HepG2 (cell line): ENCODE data around the gene PLEKHG2. TPM values are rescaled to one million over a fixed set of nuclear protein-coding genes. Genes with fewer than 3 reads are reported as not detected.

Experiments
- AGO2 ChIP-seq: fragments of 200-400 bp; formaldehyde crosslinking; optimal IDR thresholded peaks from 2 replicates; pipeline ENCODE3; 2017; ENCODE audit warnings: mild to moderate bottlenecking, low read depth, low read length, moderate library complexity
- ELF1 ChIP-seq: sonication (generic); formaldehyde crosslinking; IDR thresholded peaks from 2 replicates; pipeline ENCODE4 v1.4.0; 2020; ENCODE audit warnings: missing genetic modification reagents
- KAT2B ChIP-seq: fragments of 150-350 bp; IDR thresholded peaks from 2 replicates; pipeline ENCODE4 v1.6.1; 2014; ENCODE audit warnings: low read depth, low read length, borderline replicate concordance
- NAIF1 ChIP-seq: sonication (generic); formaldehyde crosslinking; IDR thresholded peaks from 2 replicates; pipeline ENCODE4 v1.5.0; 2020; ENCODE audit warnings: mild to moderate bottlenecking, missing genetic modification reagents, borderline replicate concordance
- NONO ChIP-seq, 2 experiments: fragments of 450-650 bp in 1 of 2; sonication (generic) in 1 of 2; formaldehyde crosslinking in 1 of 2; IDR thresholded peaks in 1 of 2; conservative IDR thresholded peaks in 1 of 2; 2 replicates each; pipeline versions ENCODE4 v1.6.1 to v1.8.0; 2017 to 2022; ENCODE audit warnings: mild to moderate bottlenecking in 1 of 2, missing genetic modification reagents in 1 of 2, moderate library complexity in 1 of 2
- NRL ChIP-seq: sonication (generic); formaldehyde crosslinking; IDR thresholded peaks from 2 replicates; pipeline ENCODE4 v1.5.0; 2020; ENCODE audit warnings: missing genetic modification reagents, mild to moderate bottlenecking, moderate library complexity, borderline replicate concordance
- POLR2A ChIP-seq, 2 experiments: IDR thresholded peaks; 2 replicates each; pipeline ENCODE4 v1.6.1; 2011; ENCODE audit warnings: low read depth in 2 of 2, low read length in 2 of 2, mild to moderate bottlenecking in 1 of 2, moderate library complexity in 1 of 2; ENCODE audit not compliant: insufficient read depth in 1 of 2
- POLR2G ChIP-seq: fragments of 200-400 bp; formaldehyde crosslinking; IDR thresholded peaks from 2 replicates; pipeline ENCODE4 v1.6.1; 2018; ENCODE audit warnings: mild to moderate bottlenecking, low read depth, low read length, moderate library complexity
- SETDB1 ChIP-seq: sonication (generic); formaldehyde crosslinking; IDR thresholded peaks from 2 replicates; pipeline ENCODE4 v1.5.1; 2020; ENCODE audit warnings: missing genetic modification reagents, mild to moderate bottlenecking, borderline replicate concordance
- SRSF9 ChIP-seq: fragments of 200-400 bp; formaldehyde crosslinking; IDR thresholded peaks from 2 replicates; pipeline ENCODE4 v1.6.1; 2018; ENCODE audit warnings: borderline replicate concordance, mild to moderate bottlenecking, low read depth, low read length; ENCODE audit not compliant: insufficient read depth, poor library complexity, severe bottlenecking
- TEF ChIP-seq: sonication (generic); formaldehyde crosslinking; IDR thresholded peaks from 2 replicates; pipeline ENCODE4 v1.5.0; 2020; ENCODE audit warnings: missing genetic modification reagents
- ZBTB10 ChIP-seq: sonication (generic); formaldehyde crosslinking; IDR thresholded peaks from 2 replicates; pipeline ENCODE4 v1.4.0; 2020; ENCODE audit warnings: missing genetic modification reagents, borderline replicate concordance
- ZFP1 ChIP-seq: IDR thresholded peaks from 2 replicates; pipeline ENCODE4 v1.6.1; 2016
- ZNF280B ChIP-seq: sonication (generic); formaldehyde crosslinking; IDR thresholded peaks from 2 replicates; pipeline ENCODE4 v1.5.0; 2020; ENCODE audit warnings: missing genetic modification reagents, mild to moderate bottlenecking, borderline replicate concordance
- ZNF292 ChIP-seq: sonication (generic); formaldehyde crosslinking; IDR thresholded peaks from 2 replicates; pipeline ENCODE4 v1.8.1; 2022; ENCODE audit warnings: mild to moderate bottlenecking, low read depth, missing genetic modification reagents, borderline replicate concordance
- ZNF589 ChIP-seq: sonication (generic); formaldehyde crosslinking; conservative IDR thresholded peaks from 2 replicates; pipeline ENCODE4 v1.8.0; 2022; ENCODE audit warnings: mild to moderate bottlenecking, moderate library complexity, missing genetic modification reagents
- ZNF639 ChIP-seq: conservative IDR thresholded peaks from 2 replicates; pipeline ENCODE4 v1.6.1; 2018; ENCODE audit warnings: missing genetic modification reagents
- ZNF660 ChIP-seq: sonication (generic); formaldehyde crosslinking; IDR thresholded peaks from 2 replicates; pipeline ENCODE4 v1.5.1; 2020; ENCODE audit warnings: mild to moderate bottlenecking, low read depth, missing genetic modification reagents, borderline replicate concordance
- ZNF713 ChIP-seq: sonication (generic); formaldehyde crosslinking; IDR thresholded peaks from 2 replicates; pipeline ENCODE4 v1.4.0; 2020; ENCODE audit warnings: mild to moderate bottlenecking, missing genetic modification reagents
- ZNF775 ChIP-seq: sonication (generic); formaldehyde crosslinking; IDR thresholded peaks from 2 replicates; pipeline ENCODE4 v1.4.0; 2020; ENCODE audit warnings: missing genetic modification reagents, mild to moderate bottlenecking, moderate library complexity, borderline replicate concordance
- ZNF780A ChIP-seq: sonication (generic); formaldehyde crosslinking; IDR thresholded peaks from 2 replicates; pipeline ENCODE4 v1.8.0; 2022; ENCODE audit warnings: mild to moderate bottlenecking, missing genetic modification reagents, moderate library complexity
- polyA plus RNA-seq, 8 experiments: library from polyadenylated mRNA; depleted of rRNA in 3 of 8; stranded (reverse) in 7 of 8; unstranded in 1 of 8; fragments of >200 nt; fragmentation: Illumina TruSeq in 4 of 8; extraction: Trizol in 4 of 8; gene quantifications; 2 replicates each; pipeline versions ENCODE4 v1.2.1 to v1.2.3, GENCODE V29; 2011 to 2016; ENCODE audit warnings: low read depth in 4 of 8, missing spikeins in 1 of 8, mixed read lengths in 1 of 8; ENCODE audit not compliant: insufficient read depth in 1 of 8
- total RNA-seq, 5 experiments: library from RNA; depleted of rRNA; stranded (reverse); fragments of >200 nt; fragmentation: Illumina TruSeq; extraction: Trizol; gene quantifications; 2 replicates each; pipeline ENCODE4 v1.2.3, GENCODE V29; 2016; ENCODE audit warnings: low read depth in 1 of 5

The PLEKHG2 gene
- total and polyA plus RNA-seq, 2 of the 13 experiments (the other 11 are each of a cell fraction or from before 2014, with no cell fraction given): 3.6 to 6.8 TPM

GRCh38 chr19:39430675-39431593 is 18.5 kb downstream of the PLEKHG2 start (continued):
- no peak for TF ChIP-seq KAT2B
- no peak for TF ChIP-seq ZNF639 (CRISPR knock-in tag)
- TF ChIP-seq SETDB1 (CRISPR knock-in tag): no peak
- TF ChIP-seq ZNF589 (CRISPR knock-in tag): no peak
- TF ChIP-seq ZBTB10 (CRISPR knock-in tag): no peak
- TF ChIP-seq ELF1 (CRISPR knock-in tag): peak; percentile 67
- TF ChIP-seq ZNF713: no peak
- TF ChIP-seq NONO (IDR thresholded peaks at IDR 0.05): no peak
- TF ChIP-seq NONO (CRISPR knock-in tag; conservative IDR thresholded peaks at IDR 0.05): no peak
- no peak for TF ChIP-seq ZFP1 (CRISPR knock-in tag)
- peak; percentile 6 to 48; a peak in 3 of 4 replicates for TF ChIP-seq POLR2A (IDR thresholded peaks at IDR 0.05; ENCODE audit: insufficient read depth in 1 of 2, low read depth in 2 of 2, low read length in 2 of 2)
- no peak for TF ChIP-seq ZNF280B (CRISPR knock-in tag)
- no peak for TF ChIP-seq NAIF1 (CRISPR knock-in tag)
- TF ChIP-seq AGO2: peak; percentile 75
- no peak for TF ChIP-seq ZNF775 (CRISPR knock-in tag)
- peak; percentile 59 for TF ChIP-seq POLR2G
- TF ChIP-seq ZNF660 (CRISPR knock-in tag): no peak
- no peak for TF ChIP-seq NRL
- TF ChIP-seq TEF (CRISPR knock-in tag): no peak
- no peak for TF ChIP-seq ZNF780A
- no peak for TF ChIP-seq ZNF292 (CRISPR knock-in tag)
- TF ChIP-seq SRSF9: no peak
